HEK293 (cell line): ENCODE results near the gene PRDM13.

Experiments
- FEZF1 ChIP-seq: fragments of 450-650 bp; formaldehyde crosslinking; IDR thresholded peaks from 2 replicates; pipeline ENCODE4 v1.5.1; 2016; ENCODE audit warnings: missing biosample characterization, missing genetic modification characterization
- GLI4 ChIP-seq: fragments of 450-650 bp; formaldehyde crosslinking; IDR thresholded peaks from 2 replicates; pipeline ENCODE4 v1.5.1; 2016; ENCODE audit warnings: missing biosample characterization, missing genetic modification characterization
- HOXC10 ChIP-seq: sonication (generic); formaldehyde crosslinking; IDR thresholded peaks from 2 replicates; pipeline ENCODE4 v1.8.1; 2023; ENCODE audit warnings: mild to moderate bottlenecking, missing genetic modification reagents
- PRDM6 ChIP-seq: fragments of 450-650 bp; formaldehyde crosslinking; IDR thresholded peaks from 2 replicates; pipeline ENCODE4 v1.5.1; 2017; ENCODE audit warnings: missing biosample characterization, missing genetic modification characterization
- SCRT1 ChIP-seq: fragments of 450-650 bp; formaldehyde crosslinking; IDR thresholded peaks from 2 replicates; pipeline ENCODE4 v1.5.1; 2016; ENCODE audit warnings: missing biosample characterization, missing genetic modification characterization, borderline replicate concordance
- SCRT2 ChIP-seq: fragments of 450-650 bp; formaldehyde crosslinking; IDR thresholded peaks from 2 replicates; pipeline ENCODE4 v1.5.1; 2016; ENCODE audit warnings: missing biosample characterization, missing genetic modification characterization
- SETDB1 ChIP-seq: IDR thresholded peaks from one replicate; pipeline ENCODE4 v1.6.1; 2017; ENCODE audit warnings: mild to moderate bottlenecking, low read length, moderate library complexity, mixed read lengths; ENCODE audit not compliant: insufficient read length
- TCF7L2 ChIP-seq: IDR thresholded peaks from 2 replicates; pipeline ENCODE4 v1.6.1; 2011; ENCODE audit warnings: low read depth, mild to moderate bottlenecking, inconsistent platforms, low read length, moderate library complexity, borderline replicate concordance
- TRIM28 ChIP-seq: IDR thresholded peaks from 2 replicates; pipeline ENCODE4 v1.6.1; 2011; ENCODE audit warnings: low read length, control low read depth, borderline replicate concordance
- YY1 ChIP-seq: fragments of 450-650 bp; formaldehyde crosslinking; IDR thresholded peaks from 2 replicates; pipeline ENCODE4 v1.5.1; 2018; ENCODE audit warnings: missing biosample characterization, missing genetic modification characterization
- YY2 ChIP-seq: fragments of 450-650 bp; formaldehyde crosslinking; IDR thresholded peaks from 2 replicates; pipeline ENCODE4 v1.5.1; 2016; ENCODE audit warnings: missing biosample characterization, missing genetic modification characterization
- ZBTB1 ChIP-seq: fragments of 450-650 bp; formaldehyde crosslinking; IDR thresholded peaks from 2 replicates; pipeline ENCODE4 v1.5.1; 2016; ENCODE audit warnings: missing biosample characterization, missing genetic modification characterization
- ZBTB17 ChIP-seq: fragments of 450-650 bp; formaldehyde crosslinking; IDR thresholded peaks from 2 replicates; pipeline ENCODE4 v1.5.1; 2016; ENCODE audit warnings: missing biosample characterization, missing genetic modification characterization
- ZBTB6 ChIP-seq: fragments of 450-650 bp; formaldehyde crosslinking; IDR thresholded peaks from 2 replicates; pipeline ENCODE4 v1.5.1; 2017; ENCODE audit warnings: missing biosample characterization, missing genetic modification characterization
- ZBTB8A ChIP-seq: fragments of 450-650 bp; formaldehyde crosslinking; IDR thresholded peaks from 2 replicates; pipeline ENCODE4 v1.5.1; 2016; ENCODE audit warnings: missing biosample characterization, missing genetic modification characterization
- ZFP37 ChIP-seq: fragments of 450-650 bp; formaldehyde crosslinking; IDR thresholded peaks from 2 replicates; pipeline ENCODE4 v1.5.1; 2016; ENCODE audit warnings: missing biosample characterization, missing genetic modification characterization
- ZNF121 ChIP-seq: fragments of 450-650 bp; formaldehyde crosslinking; IDR thresholded peaks from 2 replicates; pipeline ENCODE4 v1.5.1; 2016; ENCODE audit warnings: missing biosample characterization, missing genetic modification characterization
- ZNF133 ChIP-seq: fragments of 450-650 bp; formaldehyde crosslinking; IDR thresholded peaks from 2 replicates; pipeline ENCODE4 v1.5.1; 2016; ENCODE audit warnings: missing biosample characterization, missing genetic modification characterization
- ZNF148 ChIP-seq: fragments of 450-650 bp; formaldehyde crosslinking; IDR thresholded peaks from 2 replicates; pipeline ENCODE4 v1.5.0; 2017; ENCODE audit warnings: missing biosample characterization, missing genetic modification characterization, borderline replicate concordance
- ZNF18 ChIP-seq: fragments of 450-650 bp; formaldehyde crosslinking; IDR thresholded peaks from 2 replicates; pipeline ENCODE4 v1.5.1; 2016; ENCODE audit warnings: missing biosample characterization, missing genetic modification characterization
- ZNF211 ChIP-seq: fragments of 450-650 bp; formaldehyde crosslinking; IDR thresholded peaks from 2 replicates; pipeline ENCODE4 v1.5.1; 2016; ENCODE audit warnings: low read depth, missing biosample characterization, missing genetic modification characterization
- ZNF214 ChIP-seq: fragments of 450-650 bp; formaldehyde crosslinking; IDR thresholded peaks from 2 replicates; pipeline ENCODE4 v1.5.1; 2017; ENCODE audit warnings: missing biosample characterization, mild to moderate bottlenecking, missing genetic modification characterization, borderline replicate concordance
- ZNF311 ChIP-seq: fragments of 450-650 bp; formaldehyde crosslinking; IDR thresholded peaks from 2 replicates; pipeline ENCODE4 v1.5.1; 2017; ENCODE audit warnings: missing biosample characterization, missing genetic modification characterization, borderline replicate concordance
- ZNF350 ChIP-seq: fragments of 450-650 bp; formaldehyde crosslinking; IDR thresholded peaks from 2 replicates; pipeline ENCODE4 v1.5.0; 2017; ENCODE audit warnings: missing biosample characterization, mild to moderate bottlenecking, missing genetic modification characterization
- ZNF423 ChIP-seq: fragments of 450-650 bp; formaldehyde crosslinking; IDR thresholded peaks from 2 replicates; pipeline ENCODE4 v1.5.1; 2016; ENCODE audit warnings: missing biosample characterization, missing genetic modification characterization
- ZNF521 ChIP-seq: fragments of 450-650 bp; formaldehyde crosslinking; IDR thresholded peaks from 2 replicates; pipeline ENCODE4 v1.5.1; 2017; ENCODE audit warnings: missing biosample characterization, mild to moderate bottlenecking, missing genetic modification characterization
- ZNF548 ChIP-seq: fragments of 450-650 bp; formaldehyde crosslinking; IDR thresholded peaks from 2 replicates; pipeline ENCODE4 v1.5.1; 2016; ENCODE audit warnings: missing biosample characterization, missing genetic modification characterization
- ZNF600 ChIP-seq: fragments of 450-650 bp; formaldehyde crosslinking; IDR thresholded peaks from 2 replicates; pipeline ENCODE4 v1.5.1; 2016; ENCODE audit warnings: missing biosample characterization, missing genetic modification characterization
- ZNF626 ChIP-seq: fragments of 450-650 bp; sonication (Bioruptor Pico); formaldehyde crosslinking; IDR thresholded peaks from 2 replicates; pipeline ENCODE4 v1.5.1; 2018; ENCODE audit warnings: missing biosample characterization, missing genetic modification characterization, inconsistent platforms
- ZNF629 ChIP-seq: fragments of 450-650 bp; formaldehyde crosslinking; IDR thresholded peaks from 2 replicates; pipeline ENCODE4 v1.5.1; 2017; ENCODE audit warnings: missing biosample characterization, missing genetic modification characterization
- ZNF660 ChIP-seq: fragments of 450-650 bp; IDR thresholded peaks from 2 replicates; pipeline ENCODE4 v1.5.1; 2018; ENCODE audit warnings: missing biosample characterization, mild to moderate bottlenecking, missing genetic modification characterization
- ZNF776 ChIP-seq: fragments of 450-650 bp; formaldehyde crosslinking; IDR thresholded peaks from 2 replicates; pipeline ENCODE4 v1.5.0; 2017; ENCODE audit warnings: missing biosample characterization, missing genetic modification characterization, borderline replicate concordance
- ZNF837 ChIP-seq: fragments of 450-650 bp; formaldehyde crosslinking; IDR thresholded peaks from 2 replicates; pipeline ENCODE4 v1.5.1; 2016; ENCODE audit warnings: missing biosample characterization, missing genetic modification characterization
- TF ChIP-seq, protein P1 (sequence below): fragments of 450-650 bp; formaldehyde crosslinking; IDR thresholded peaks from 2 replicates; pipeline ENCODE4 v1.5.1; 2016; ENCODE audit warnings: missing biosample characterization, missing genetic modification characterization

Gene PRDM13

DNA sequence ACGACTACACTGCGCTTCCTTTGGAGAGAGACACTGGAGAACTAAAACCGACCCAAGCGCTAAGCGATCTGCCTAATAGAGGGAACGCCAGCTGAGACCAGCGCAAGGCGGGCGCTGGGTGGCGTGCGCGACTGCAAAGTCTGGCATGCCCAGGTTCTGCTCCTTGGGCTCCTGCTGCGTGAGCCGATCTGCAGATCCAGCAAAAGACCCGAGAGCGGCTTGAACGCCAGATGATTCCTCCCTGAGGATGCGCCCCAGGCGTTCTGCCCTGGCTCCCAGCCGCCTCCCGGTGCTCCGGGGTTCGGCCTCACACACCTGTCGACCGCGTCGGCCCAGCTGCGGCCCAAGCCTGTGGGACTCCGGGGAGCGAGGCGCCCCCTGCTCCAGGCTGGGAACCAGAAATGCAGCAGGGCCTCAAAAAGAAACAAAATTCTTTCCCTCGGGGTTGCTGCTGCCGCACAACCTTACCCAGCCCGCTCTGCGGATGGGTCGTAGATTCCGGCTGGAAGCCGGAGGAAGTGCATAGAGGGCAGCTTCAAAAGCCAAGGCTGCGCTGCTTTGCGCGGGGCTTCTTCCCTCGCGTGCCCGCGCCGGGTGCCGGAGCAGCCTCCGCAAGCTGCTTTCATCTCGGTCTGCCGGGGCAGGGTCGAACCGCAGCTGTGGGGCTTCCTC, 17.9 kb upstream of the PRDM13 start (continued):
- TF ChIP-seq ZNF211 (tag by site-specific recombination) = no peak
- TF ChIP-seq, protein P1, sequence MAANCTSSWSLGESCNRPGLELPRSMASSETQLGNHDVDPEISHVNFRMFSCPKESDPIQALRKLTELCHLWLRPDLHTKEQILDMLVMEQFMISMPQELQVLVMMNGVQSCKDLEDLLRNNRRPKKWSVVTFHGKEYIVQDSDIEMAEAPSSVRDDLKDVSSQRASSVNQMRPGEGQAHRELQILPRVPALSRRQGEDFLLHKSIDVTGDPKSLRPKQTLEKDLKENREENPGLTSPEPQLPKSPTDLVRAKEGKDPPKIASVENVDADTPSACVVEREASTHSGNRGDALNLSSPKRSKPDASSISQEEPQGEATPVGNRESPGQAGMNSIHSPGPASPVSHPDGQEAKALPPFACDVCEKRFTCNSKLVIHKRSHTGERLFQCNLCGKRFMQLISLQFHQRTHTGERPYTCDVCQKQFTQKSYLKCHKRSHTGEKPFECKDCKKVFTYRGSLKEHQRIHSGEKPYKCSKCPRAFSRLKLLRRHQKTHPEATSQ (tag by site-specific recombination) = 0 out of 2 replicates have a peak, but pooled peaks have one; percentile 29
- TF ChIP-seq ZNF18 (tag by site-specific recombination) = no peak
- TF ChIP-seq SCRT1 (tag by site-specific recombination) = 0 out of 2 replicates have a peak, but pooled peaks have one; percentile 49
- TF ChIP-seq ZNF837 = no peak
- no peak for TF ChIP-seq ZNF521 (tag by site-specific recombination)
- no peak for TF ChIP-seq GLI4 (tag by site-specific recombination)
- no peak for TF ChIP-seq YY2 (tag by site-specific recombination)
- TF ChIP-seq ZNF548 (tag by site-specific recombination) = no peak
- no peak for TF ChIP-seq ZNF148 (tag by site-specific recombination)
- TF ChIP-seq ZNF600 = peak; percentile 96
- TF ChIP-seq SETDB1 = no peak
- no peak for TF ChIP-seq FEZF1 (tag by site-specific recombination)
- no peak for TF ChIP-seq ZNF776 (tag by site-specific recombination)
- no peak for TF ChIP-seq ZNF311 (tag by site-specific recombination)
- TF ChIP-seq ZNF629 (tag by site-specific recombination) = no peak
- TF ChIP-seq TCF7L2 = no peak
- no peak for TF ChIP-seq PRDM6 (tag by site-specific recombination)
- TF ChIP-seq SCRT2 (tag by site-specific recombination) = peak; percentile 80
- no peak for TF ChIP-seq ZNF626
- TF ChIP-seq ZNF121 (tag by site-specific recombination) = 0 out of 2 replicates have a peak, but pooled peaks have one; percentile 30
- TF ChIP-seq ZNF350 (tag by site-specific recombination) = no peak
- no peak for TF ChIP-seq ZBTB6 (tag by site-specific recombination)
- peak; percentile 84 for TF ChIP-seq ZNF660
- TF ChIP-seq ZBTB17 (tag by site-specific recombination) = peak; percentile 98
- TF ChIP-seq ZFP37 (tag by site-specific recombination) = peak; percentile 92
- no peak for TF ChIP-seq ZNF133 (tag by site-specific recombination)
- TF ChIP-seq YY1 (tag by site-specific recombination) = no peak
- no peak for TF ChIP-seq TRIM28
- no peak for TF ChIP-seq HOXC10
- no peak for TF ChIP-seq ZBTB1 (tag by site-specific recombination)
- TF ChIP-seq ZBTB8A = peak; percentile 87
- TF ChIP-seq ZNF423 (tag by site-specific recombination) = no peak
- TF ChIP-seq ZNF214 (tag by site-specific recombination) = no peak
